Uterus (tissue), 2 donors: Measurements from ENCODE around the gene PLEKHG4B.

Source experiments
- POLR2A ChIP-seq, 2 donors: fragments of 450-650 bp; IDR thresholded peaks; one replicate each; pipeline ENCODE4 v1.6.1; 2016; ENCODE audit warnings: antibody characterized with exemption in 2 of 2, mild to moderate bottlenecking in 1 of 2, moderate library complexity in 1 of 2
- TF ChIP-seq, protein P1 (sequence below), 4 experiments: fragments of 200-600 bp in 2 of 4; fragments of 450-650 bp in 2 of 4; sonication (generic) in 2 of 4; IDR thresholded peaks; one replicate each; pipeline ENCODE4 v1.5.1; 2016 to 2019; ENCODE audit warnings: antibody characterized with exemption in 4 of 4, mild to moderate bottlenecking in 2 of 4, moderate library complexity in 1 of 4

- TF ChIP-seq, protein P1, sequence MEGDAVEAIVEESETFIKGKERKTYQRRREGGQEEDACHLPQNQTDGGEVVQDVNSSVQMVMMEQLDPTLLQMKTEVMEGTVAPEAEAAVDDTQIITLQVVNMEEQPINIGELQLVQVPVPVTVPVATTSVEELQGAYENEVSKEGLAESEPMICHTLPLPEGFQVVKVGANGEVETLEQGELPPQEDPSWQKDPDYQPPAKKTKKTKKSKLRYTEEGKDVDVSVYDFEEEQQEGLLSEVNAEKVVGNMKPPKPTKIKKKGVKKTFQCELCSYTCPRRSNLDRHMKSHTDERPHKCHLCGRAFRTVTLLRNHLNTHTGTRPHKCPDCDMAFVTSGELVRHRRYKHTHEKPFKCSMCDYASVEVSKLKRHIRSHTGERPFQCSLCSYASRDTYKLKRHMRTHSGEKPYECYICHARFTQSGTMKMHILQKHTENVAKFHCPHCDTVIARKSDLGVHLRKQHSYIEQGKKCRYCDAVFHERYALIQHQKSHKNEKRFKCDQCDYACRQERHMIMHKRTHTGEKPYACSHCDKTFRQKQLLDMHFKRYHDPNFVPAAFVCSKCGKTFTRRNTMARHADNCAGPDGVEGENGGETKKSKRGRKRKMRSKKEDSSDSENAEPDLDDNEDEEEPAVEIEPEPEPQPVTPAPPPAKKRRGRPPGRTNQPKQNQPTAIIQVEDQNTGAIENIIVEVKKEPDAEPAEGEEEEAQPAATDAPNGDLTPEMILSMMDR (IDR thresholded peaks at IDR 0.05): no peak
- TF ChIP-seq POLR2A (IDR thresholded peaks at IDR 0.05): no peak
Observed at GRCh38 chr5:189486-189885, 97.5 kb downstream of the PLEKHG4B start.
